ENCODE measurements around the gene GPR18.

- TF ChIP-seq CTCF (optimal IDR thresholded peaks at IDR 0.05 in 1 of 3, IDR thresholded peaks at IDR 0.05 in 1 of 3, conservative IDR thresholded peaks at IDR 0.05 in 1 of 3; ENCODE audit: extremely low read depth in 1 of 3, insufficient read depth in 2 of 3, low read length in 3 of 3): no peak
- no peak for TF ChIP-seq EZH2 (IDR thresholded peaks at IDR 0.05; ENCODE audit: low read length)
These were observed 49.1 kb upstream of the GPR18 start, which contains the start of gene GPR183 for GRCh38 chr13:99307247-99307646.

Measured in keratinocyte (primary cell).